HG03439 (cell line): ENCODE results near the gene ITPRIP.

ENCODE experiments used
- ATAC-seq: cut with Tn5 transposase; IDR thresholded peaks from one replicate; pipeline ENCODE4 v1.9.1; 2021; ENCODE audit warnings: mild to moderate bottlenecking, moderate library complexity; ENCODE audit not compliant: unreplicated experiment

ITPRIP gene

GRCh38 chr10:104326991-104327610 is 11.2 kb downstream of the ITPRIP start:
- ATAC-seq: no peak

DNA sequence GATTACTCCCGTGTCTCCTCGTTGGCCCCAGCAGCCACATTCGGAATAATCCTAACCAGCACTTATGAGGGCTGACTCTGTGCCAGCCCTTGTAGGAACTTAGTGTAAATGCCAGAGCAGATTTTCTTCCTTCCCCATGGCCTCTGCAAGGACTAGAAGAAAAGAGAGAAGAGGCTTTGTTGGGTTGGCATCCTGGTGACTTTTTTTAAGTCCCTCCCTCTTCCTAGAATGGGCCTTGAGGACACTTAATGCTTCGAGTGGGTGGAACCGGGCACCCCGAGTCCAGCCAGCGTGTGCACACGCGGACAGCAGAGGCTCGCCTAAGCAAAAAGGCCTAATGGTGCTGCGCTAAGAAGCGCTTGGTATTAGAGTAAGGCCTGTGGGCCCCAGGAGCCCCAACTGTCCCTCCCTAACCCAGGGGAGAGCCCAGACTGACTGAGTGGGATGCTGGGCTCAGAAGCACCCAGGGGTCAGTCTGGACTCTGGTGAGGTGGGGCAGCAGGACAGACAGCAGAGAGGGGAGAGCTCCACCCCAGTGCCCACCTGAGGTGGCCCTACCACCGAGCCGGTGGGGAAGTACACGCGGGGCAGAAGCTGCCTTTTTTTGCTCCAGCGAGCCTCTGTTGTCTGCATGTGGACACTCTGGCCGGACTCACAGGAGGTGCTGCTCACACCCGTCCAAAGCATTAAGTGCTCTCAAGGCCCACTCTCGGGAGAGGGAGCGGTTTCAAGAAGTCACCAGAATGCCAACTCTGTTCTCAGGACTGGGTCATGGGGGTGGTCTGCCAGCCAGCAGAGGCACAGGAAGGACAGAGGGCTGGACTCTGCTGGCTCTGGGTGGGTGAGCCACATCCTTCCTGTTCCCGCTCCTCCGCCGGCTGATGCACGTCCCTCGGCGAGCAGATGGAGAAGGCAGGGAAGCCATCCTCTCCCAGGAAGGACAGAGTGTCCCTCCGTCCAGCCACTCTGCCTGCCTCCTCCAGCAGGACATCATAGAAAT is 12.5 kb downstream of the ITPRIP start:
- ATAC-seq: no peak

GRCh38 chr10:104324931-104325330 is 13.3 kb downstream of the ITPRIP start:
- ATAC-seq: no peak

DNA sequence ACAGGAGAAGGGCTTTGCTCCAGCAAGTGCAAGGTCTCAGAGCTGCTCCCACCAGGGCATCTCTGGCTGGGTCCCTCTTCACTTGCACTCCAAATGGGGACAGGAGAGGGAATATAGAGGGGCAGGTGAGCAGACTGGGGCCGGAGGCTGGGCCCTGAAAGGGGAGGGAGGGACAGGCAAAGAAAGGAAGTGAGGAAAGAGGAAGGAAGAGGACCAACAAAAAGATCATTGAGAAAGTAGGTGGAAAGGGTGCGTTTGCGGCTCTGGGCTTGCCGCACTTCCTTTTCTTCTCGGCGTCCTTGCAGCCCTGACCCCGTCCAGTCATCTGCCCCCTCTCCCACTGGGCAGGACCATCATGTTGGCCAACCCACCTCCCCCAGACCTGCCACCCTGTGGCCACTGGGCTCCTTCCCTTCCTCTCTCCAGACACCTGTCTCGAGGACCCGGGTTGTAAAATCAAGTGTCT is 14.0 kb downstream of the ITPRIP start:
- no peak for ATAC-seq

- ATAC-seq: no peak
Observed at GRCh38 chr10:104323760-104324201, 14.5 kb downstream of the ITPRIP start.

- ATAC-seq: no peak
Observed at GRCh38 chr10:104323085-104323484, 15.2 kb downstream of the ITPRIP start.

DNA sequence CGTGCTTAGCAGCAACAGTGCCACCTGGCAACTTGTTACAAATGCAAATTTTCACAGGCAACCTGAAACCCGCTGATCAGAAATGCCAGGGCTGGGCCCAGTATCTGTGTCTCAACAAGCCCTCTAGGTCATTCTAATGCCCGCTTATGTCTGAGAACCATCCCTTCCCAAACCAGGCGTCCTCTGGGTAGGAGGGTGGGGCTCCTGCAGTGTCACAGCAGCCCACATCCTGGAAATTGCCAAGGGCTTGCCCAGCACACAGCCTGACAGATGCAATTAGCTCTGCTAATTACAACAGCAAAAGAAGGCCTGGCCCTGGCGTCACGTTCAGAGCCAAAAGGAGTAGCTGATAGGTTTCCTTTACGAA is 15.9 kb downstream of the ITPRIP start:
- peak; percentile 51 for ATAC-seq

DNA sequence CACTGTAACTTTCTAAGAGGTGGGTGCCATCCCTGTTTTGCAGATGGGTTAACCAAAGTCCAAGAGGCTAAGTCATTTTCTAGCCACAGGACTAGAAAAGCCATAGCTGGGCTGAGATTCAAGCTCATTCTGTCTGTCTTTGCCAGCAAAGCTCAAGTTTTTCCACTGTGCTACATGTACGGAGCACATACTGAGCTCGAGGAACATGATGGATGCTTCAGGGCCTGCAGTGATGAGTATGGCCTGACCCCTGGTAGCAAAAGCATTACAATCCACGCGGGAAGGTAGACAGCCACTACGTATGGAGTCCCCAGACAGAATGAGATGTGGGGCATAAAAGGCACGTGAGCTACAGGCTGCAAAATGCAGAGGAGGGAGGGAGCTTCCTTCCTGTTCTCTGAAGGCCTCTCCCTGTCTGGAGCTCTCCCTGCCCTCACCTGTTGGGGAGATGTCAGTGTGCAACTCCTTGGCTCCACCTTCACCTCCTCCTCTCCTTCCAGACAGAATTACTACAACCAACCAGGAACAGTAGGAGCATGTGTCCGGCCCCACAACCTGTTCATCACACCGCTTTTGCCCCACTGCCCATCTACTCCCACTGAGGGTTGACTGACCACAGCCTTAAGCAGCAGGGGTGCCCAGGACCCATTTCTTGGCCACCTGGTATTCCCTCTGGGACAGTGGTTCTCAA is 16.4 kb downstream of the ITPRIP start:
- ATAC-seq: no peak

- no peak for ATAC-seq
Observed at GRCh38 chr10:104321226-104321625, 17.0 kb downstream of the ITPRIP start.

DNA sequence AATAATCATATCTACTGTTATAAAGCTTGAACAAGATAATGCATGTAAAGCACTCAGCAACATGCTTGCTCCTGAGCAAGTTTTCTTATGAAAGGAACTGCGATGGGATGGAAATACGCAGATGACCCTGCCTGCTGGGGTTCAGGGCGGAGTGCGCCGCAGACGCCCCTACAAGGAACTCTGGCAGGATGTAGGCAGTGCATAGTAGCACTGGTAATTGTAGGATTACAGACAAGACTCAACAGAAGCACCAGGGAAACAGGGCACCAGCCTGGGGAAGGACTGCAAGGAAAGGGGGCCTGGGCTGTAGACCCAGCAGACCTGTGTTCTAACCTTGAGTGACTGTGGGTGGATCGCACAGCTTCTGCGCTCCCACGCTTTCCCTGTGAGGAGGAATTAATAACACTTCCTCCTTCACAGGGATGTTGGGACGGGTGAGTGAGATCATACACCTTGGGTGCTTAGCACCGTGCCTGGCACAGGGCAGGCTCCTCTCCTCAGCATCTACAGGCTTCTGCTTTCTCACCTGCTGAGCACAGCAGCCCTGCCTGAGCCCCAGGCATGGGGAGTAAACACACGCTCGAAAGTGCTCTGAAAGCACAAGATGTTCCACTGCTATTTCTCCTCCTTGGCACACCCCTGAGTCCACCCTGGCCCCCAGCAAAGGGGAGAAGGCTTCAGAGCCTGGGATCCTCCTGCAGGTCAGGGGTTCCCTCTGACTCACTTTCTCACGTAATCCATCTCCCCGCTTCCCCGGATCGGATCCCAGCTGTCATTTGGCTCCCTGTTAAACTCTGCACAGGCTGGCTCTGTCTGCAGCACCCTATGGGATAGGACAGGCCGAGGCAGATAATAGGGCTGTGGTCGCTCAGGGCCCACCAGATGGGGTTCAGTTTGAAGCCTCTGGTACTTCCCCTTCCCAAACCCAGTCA is 19.2 kb downstream of the ITPRIP start:
- no peak for ATAC-seq

DNA sequence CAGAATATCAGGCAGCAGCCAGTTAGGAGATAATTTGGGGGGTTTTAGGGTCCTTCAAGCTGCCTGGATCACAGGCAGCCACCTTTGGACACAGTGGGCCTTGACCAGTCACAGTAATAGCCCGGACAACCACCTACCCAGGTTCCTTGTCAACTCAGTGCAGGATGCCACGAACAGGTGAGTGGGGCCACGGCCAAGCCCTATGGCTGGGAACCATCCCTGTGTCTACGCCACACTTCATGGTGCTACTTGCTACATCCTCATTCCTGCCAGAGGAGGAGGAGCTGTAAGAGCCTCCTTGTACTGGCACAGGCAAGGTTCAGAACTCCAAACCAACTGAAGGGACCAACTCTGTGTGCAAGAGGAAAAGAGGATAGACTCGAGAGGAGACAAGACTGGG is 19.9 kb downstream of the ITPRIP start:
- no peak for ATAC-seq

DNA sequence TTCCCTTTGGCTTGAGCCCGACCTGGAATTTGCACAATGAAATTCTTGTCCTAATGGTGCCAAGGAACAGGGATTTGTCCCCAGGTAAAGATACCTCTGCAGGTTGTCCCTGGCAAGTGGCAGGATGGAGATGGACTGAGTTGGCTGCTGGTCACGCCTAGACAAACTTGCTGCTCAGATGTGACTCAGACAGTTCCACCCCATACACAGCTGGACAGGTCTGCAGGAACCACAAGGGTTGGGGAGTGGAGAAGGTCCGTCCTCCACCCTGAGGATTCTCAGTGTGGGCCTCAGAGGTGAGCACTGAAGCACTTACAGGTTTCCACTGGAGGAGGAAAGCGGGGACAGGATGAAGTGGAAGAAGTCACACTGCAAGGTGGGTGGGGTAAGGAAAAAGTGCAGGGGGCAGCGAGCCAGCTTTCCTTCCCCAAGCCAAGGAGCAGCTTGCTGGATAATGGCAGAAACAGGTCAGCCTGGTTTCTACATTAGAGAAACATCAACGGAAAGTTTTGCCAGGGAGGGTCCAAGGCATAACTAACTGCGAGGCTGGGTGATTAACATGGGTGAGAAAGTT is 20.5 kb downstream of the ITPRIP start:
- ATAC-seq: no peak

DNA sequence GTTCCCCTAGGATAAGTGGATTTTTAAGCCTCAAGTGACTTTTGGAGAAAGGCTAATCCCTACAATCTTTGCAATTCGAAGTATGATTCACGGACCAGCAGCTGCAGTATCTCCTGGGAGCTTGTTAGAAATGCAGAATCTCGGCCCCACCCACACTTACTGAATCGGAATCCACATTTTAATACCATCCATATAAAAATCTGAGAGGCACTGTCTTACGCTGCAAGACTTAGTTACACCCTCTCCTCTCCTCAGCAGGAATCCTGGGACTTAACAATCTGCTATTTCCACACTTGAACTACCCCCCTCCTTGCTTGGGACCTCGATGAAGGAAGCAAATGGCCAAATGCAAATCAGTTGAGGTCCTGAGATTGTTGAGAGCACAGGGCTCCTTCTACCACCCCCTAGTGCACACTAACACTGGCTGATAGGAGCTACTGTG is 21.0 kb downstream of the ITPRIP start:
- ATAC-seq: no peak

DNA sequence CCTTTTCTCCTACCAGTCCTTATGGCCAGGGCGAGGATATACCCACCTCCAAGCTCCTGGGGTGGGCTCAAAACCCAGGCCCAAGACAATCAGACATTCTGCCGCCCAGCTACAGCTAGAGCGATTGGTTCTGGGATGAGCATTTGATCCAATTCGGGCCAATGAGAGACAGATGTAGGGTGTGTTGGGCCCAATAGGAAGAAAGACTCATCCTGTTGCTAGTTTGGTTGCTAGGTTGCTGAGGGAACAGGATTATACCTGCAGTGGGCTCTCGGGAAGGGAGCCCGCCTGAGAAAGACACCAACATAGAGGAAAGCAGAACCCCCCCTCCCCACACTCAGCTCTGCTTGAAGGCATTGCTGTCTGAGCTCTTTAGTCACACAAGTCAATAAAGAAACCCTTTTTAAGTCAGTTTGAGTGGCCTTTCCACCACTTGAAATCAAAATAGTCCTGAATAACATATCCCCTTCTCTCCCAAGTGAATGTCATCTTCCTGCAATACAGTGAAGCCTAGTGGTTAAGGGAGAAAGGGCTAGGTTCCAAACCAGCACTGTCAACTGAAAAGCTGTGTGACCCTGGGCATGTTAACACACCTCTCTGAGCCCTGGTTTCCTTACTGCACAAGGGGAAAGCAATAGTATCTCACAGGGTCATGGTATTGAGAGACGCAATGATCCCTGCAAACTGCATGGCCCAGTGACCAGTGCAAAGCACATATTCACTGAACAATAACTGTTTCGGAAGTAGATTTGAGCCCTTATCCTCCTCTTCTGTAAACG is 21.8 kb downstream of the ITPRIP start:
- no peak for ATAC-seq

DNA sequence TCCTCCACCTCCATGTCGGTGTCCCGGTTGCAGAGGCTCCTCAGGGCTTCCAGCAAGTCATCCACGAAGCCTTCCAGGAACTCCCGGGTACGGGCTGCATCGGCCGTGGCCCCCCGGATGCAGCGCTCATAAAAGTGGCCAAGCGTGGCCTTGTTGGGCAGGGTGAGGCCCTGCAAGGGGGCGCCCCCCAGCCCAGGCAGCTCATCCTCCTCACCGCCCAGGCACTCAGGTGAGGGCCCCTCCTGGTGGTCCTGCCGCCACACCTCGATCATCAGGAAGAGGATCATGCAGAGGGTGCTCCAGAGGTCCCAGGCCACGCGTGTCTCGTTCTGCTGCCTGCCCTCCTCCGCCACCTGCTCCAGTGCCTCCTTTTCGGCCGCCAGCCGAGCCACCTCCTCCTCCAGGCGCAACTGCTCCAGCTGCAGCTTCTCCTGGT is 22.8 kb downstream of the ITPRIP start:
- no peak for ATAC-seq

GRCh38 chr10:104314591-104315485 is 23.4 kb downstream of the ITPRIP start:
- no peak for ATAC-seq

DNA sequence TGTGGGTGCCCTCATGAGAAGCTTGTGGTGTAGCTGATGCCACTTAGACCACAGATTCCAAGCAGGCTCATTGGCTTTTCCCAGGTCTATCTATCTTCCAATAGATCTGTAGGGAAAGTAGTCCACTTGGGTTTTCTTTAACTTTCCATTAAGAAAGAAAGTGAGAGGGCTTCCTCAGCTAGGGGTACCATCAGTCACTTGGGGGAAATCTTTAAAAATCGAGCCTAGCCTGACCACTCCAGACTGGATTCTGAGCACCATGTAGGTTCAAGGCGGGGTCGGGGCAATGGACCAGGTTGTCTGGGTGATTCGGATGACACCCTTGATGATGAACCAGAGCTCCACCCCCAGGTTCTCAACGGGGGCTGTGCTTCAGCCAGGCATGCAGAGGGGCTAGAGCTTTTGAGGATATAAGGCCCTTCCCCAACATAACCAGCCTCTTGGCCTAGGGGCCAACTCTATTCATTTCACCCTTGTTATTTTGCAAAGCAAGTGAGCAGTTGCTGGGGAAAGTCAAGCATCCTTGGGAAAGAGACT is 27.0 kb downstream of the ITPRIP start:
- no peak for ATAC-seq
